Measurements from ENCODE around the gene DNAH3. TPM values are rescaled to one million over a fixed set of nuclear protein-coding genes. Genes with fewer than 3 reads are reported as not detected.

Gene DNAH3
- total RNA-seq, 2 donors from 2014 or later, result 0.40 to 0.82 TPM

DNA sequence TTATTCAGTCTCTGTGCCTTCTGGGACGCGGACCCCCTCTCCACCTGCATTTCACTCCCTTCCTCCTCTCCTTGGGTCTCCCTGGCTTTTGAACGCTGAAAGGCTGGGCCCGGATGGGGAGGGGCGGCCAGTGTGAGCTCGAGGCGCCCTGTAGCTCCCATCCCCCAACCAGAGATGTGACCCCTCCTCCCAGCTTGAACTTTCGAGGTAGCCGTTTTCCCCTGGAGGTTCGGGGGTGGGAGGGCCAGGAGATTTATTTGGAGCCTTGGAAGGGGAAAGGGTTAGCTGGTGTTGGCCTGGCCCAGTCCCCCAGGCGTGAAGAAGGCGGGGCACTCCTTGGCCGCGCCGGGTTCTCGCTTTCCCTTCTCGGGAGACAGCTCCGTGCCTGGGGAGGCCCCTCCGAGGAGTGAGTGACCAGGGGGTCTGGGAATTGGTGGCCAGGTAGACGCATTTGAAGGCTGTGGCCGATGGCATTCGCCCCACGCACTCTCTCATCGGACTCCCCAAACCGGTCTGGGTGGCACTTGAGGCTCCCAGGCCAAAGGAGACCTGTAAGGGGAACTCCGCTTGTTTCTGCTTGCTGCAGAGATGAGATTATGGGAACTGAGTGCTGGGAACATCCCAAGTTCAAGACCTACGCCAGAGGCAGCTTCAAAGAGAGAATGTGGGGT, 8.8 kb upstream of the DNAH3 start:
- Histone ChIP-seq H3K9me3 (ENCODE audit: control insufficient read depth, low read length) (no peaks in the 10 kb centered on the region), H3K9ac (ENCODE audit: extremely low read depth, low read length, poor library complexity, severe bottlenecking) (peak overlapping the region; percentile 66), H3K4me3 (ENCODE audit: low read length) (peak overlapping the region; percentile 94), H3K27me3 (ENCODE audit: control insufficient read depth, insufficient read depth, low read length, poor library complexity, severe bottlenecking) (no peaks in the 10 kb centered on the region), H3K36me3 (ENCODE audit: control insufficient read depth, insufficient read depth, low read length) (peaks cover 33% of the 10 kb centered on the region), H3K27ac (ENCODE audit: low read depth, low read length) (no peak overlapping the region), H3K4me1 (ENCODE audit: control insufficient read depth, insufficient read depth, low read length) (no peaks in the 10 kb centered on the region)
- Mint-ChIP-seq H3K36me3 (ENCODE audit: low read depth) (peaks cover 27% of the 10 kb centered on the region), H3K9me3 (no peaks in the 10 kb centered on the region), H3K27me3 (ENCODE audit: insufficient read depth) (peaks cover 21% of the 10 kb centered on the region), H3K4me3 (peak overlapping the region; percentile 79), H3K27ac (peak overlapping the region; percentile 77), H3K4me1 (peaks cover 5% of the 10 kb centered on the region)
- peak; percentile 80 for DNase-seq
- TF ChIP-seq, protein P1, sequence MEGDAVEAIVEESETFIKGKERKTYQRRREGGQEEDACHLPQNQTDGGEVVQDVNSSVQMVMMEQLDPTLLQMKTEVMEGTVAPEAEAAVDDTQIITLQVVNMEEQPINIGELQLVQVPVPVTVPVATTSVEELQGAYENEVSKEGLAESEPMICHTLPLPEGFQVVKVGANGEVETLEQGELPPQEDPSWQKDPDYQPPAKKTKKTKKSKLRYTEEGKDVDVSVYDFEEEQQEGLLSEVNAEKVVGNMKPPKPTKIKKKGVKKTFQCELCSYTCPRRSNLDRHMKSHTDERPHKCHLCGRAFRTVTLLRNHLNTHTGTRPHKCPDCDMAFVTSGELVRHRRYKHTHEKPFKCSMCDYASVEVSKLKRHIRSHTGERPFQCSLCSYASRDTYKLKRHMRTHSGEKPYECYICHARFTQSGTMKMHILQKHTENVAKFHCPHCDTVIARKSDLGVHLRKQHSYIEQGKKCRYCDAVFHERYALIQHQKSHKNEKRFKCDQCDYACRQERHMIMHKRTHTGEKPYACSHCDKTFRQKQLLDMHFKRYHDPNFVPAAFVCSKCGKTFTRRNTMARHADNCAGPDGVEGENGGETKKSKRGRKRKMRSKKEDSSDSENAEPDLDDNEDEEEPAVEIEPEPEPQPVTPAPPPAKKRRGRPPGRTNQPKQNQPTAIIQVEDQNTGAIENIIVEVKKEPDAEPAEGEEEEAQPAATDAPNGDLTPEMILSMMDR (conservative IDR thresholded peaks at IDR 0.05), result no peak
- 0 to 6% methylated on average over 7 to 27 of the region's 27 CpGs for WGBS, 2 experiments (ENCODE audit: insufficient coverage in 1 of 2, insufficient read length in 1 of 2)

DNA sequence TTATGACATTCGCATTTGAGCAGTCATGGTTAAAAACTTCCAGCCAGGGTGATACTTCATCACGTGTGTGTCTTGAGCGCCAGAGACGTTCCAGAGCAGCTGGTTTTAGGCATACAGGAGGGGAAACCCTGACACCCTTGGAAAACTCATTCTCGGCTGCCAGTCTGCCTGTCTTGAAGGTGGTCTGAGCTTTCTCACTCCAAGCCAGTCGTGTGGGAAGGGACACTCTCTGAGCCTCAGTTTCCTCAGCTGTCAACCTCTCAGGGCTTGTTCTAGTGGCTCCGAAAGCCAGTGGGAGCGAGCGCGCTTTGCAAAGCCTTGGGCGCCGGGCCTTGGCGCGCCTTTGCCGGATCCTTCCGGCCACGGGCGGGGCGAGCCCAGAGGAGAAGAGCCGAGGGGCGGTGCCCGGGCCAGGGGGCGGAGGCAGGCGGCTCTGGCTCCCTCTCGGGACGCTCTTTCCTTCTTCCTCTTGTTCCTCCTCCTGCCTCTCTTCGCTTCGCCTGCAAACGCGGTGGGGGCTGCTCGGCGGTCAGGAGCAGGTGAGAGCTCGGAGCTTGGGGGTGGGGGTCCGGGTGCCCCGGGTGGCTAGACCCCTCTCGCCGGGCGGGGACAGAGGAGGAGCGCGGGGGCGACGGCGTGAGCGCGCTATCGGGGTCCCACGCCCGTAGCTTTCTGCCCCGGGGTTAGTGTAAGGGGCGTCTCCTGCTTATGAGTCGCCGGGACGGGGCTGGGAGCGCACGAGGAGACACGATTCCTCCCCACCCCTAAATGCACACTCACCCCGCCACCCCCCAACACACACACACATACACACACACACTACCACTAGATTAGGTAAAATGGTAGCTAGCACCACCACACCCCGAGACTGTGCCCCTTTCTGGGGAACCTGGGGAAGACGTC, 7.8 kb upstream of the DNAH3 start, which contains the start of gene LDAF1:
TSS of gene LDAF1 (plus strand) at position 467 of the 903 bp plus-strand sequence. CDS start 2,509 bp downstream, outside the sequence.
- Mint-ChIP-seq H3K9me3 (peaks cover 4% of the 10 kb centered on the region), H3K4me3 (peak within 1 kb of the TSS; percentile 79), H3K27me3 (ENCODE audit: insufficient read depth) (peaks cover 25% of the 10 kb centered on the region), H3K36me3 (ENCODE audit: low read depth) (peaks cover 21% of the 10 kb centered on the region), H3K4me1 (peaks cover 5% of the 10 kb centered on the region), H3K27ac (peak within 1 kb of the TSS; percentile 77)
- Histone ChIP-seq H3K9ac (ENCODE audit: extremely low read depth, low read length, poor library complexity, severe bottlenecking) (peak within 1 kb of the TSS; percentile 66), H3K36me3 (ENCODE audit: control insufficient read depth, insufficient read depth, low read length) (peaks cover 26% of the 10 kb centered on the region), H3K4me3 (ENCODE audit: low read length) (peak within 1 kb of the TSS; percentile 94), H3K27me3 (ENCODE audit: control insufficient read depth, insufficient read depth, low read length, poor library complexity, severe bottlenecking) (no peaks in the 10 kb centered on the region), H3K9me3 (ENCODE audit: control insufficient read depth, low read length) (peaks cover 4% of the 10 kb centered on the region), H3K27ac (ENCODE audit: low read depth, low read length) (no peak within 1 kb of the TSS), H3K4me1 (ENCODE audit: control insufficient read depth, insufficient read depth, low read length) (no peaks in the 10 kb centered on the region)
- peak; percentile 94 for DNase-seq
- 3 to 15% methylated on average over 7 to 54 of the region's 59 CpGs for WGBS, 2 experiments (ENCODE audit: insufficient coverage in 1 of 2, insufficient read length in 1 of 2)
- TF ChIP-seq, protein P1 (conservative IDR thresholded peaks at IDR 0.05), result no peak

DNA sequence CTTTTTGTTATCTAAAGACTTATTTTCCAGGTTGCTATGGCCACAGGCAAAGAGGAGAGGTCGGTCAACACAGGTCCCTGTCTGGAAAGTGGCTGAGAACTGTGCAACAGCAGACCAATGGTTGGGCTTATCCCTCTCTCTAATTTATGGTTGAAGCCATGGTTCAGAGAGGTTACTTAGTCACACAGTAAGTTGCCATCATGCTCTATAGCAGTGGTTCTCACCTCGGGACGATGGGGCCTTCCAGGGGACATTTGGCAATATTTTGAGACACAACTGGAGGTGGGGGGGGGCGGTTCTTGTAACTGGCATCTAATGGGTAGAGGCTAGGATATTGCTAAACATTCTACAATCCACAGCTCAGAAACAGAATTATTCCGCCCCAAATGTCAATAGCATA, 7.0 kb upstream of the DNAH3 start:
- no peak overlapping the region for H3K9ac ChIP-seq (ENCODE audit: extremely low read depth, low read length, poor library complexity, severe bottlenecking)
- H3K36me3 ChIP-seq (ENCODE audit: control insufficient read depth, insufficient read depth, low read length), result peaks cover 18% of the 10 kb centered on the region
- Mint-ChIP-seq H3K4me3 (no peak overlapping the region), H3K4me1 (peaks cover 5% of the 10 kb centered on the region), H3K27me3 (ENCODE audit: insufficient read depth) (peaks cover 31% of the 10 kb centered on the region), H3K27ac (no peak overlapping the region), H3K9me3 (peaks cover 8% of the 10 kb centered on the region), H3K36me3 (ENCODE audit: low read depth) (peaks cover 13% of the 10 kb centered on the region)
- H3K27me3 ChIP-seq (ENCODE audit: control insufficient read depth, insufficient read depth, low read length, poor library complexity, severe bottlenecking), result no peaks in the 10 kb centered on the region
- 80 to 83% methylated on average over 3 to 5 of the region's 5 CpGs for WGBS, 2 experiments (ENCODE audit: insufficient coverage in 1 of 2, insufficient read length in 1 of 2)
- H3K9me3 ChIP-seq (ENCODE audit: control insufficient read depth, low read length), result peaks cover 4% of the 10 kb centered on the region
- no peak for DNase-seq
- no peak overlapping the region for H3K4me3 ChIP-seq (ENCODE audit: low read length)
- H3K27ac ChIP-seq (ENCODE audit: low read depth, low read length), result no peak overlapping the region
- TF ChIP-seq, protein P1 (conservative IDR thresholded peaks at IDR 0.05), result no peak
- H3K4me1 ChIP-seq (ENCODE audit: control insufficient read depth, insufficient read depth, low read length), result no peaks in the 10 kb centered on the region

Data from endodermal cell (in vitro differentiated cells).